ENCODE measurements around the gene BAG3. TPM values are rescaled to one million over a fixed set of nuclear protein-coding genes. Genes with fewer than 3 reads are reported as not detected.
"Not testable (repeated sequence)": the region's sequence is repeated elsewhere in the genome, so short reads cannot be mapped to it uniquely, and the experiment has no call there.

BAG3 gene
- total RNA-seq, 8 experiments from 2014 or later, result 3.2 to 30.3 (median 17.4) TPM

GRCh38 chr10:119693262-119693957, 42.2 kb downstream of the BAG3 start:
- ATAC-seq (replicated peaks in 6 of 8), result peak in 5 of 8 experiments; percentile 37 to 62 (median 40)
- Histone ChIP-seq H3K4me3 (no peak overlapping the region), H3K4me1 (replicated peaks in 1 of 2) (peaks cover 15 to 20% of the 10 kb centered on the region in 2 donors), H3K27ac (no peak overlapping the region)
- 34 to 86% (median 57%) methylated on average over 1 to 6 of the region's 6 CpGs; no CpG with 5 or more reads in 2 of the 10 experiments for WGBS, 10 experiments
- in situ Hi-C loops (cut with MboI; ENCODE audit: low pct_unique_long_range_greater_than_20kb in 2 of 9, low sequenced_read_pairs in 9 of 9, unreplicated experiment in 9 of 9), result no loop called here

DNA sequence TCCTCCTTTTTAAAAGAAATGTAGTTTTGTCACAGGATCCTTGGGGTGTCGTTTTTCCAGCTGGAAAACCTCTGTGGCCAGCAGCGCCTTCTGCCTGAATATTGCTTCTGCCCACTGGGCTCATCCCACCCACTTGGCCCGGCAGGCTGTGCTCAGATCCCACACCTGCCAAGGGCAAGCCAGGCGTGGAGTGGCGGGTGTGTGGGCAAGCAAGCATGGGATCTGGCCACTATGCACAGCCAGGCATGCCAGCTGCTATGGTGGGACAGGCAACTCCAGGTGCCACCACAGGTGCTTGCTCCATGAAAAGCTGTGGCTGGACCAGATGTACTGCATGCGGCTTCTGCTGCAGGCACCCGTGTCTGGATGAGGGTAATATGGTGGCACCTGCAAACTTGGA, 43.4 kb downstream of the BAG3 start:
- no peak for ATAC-seq (replicated peaks in 6 of 8)
- in situ Hi-C loops (cut with MboI; ENCODE audit: low pct_unique_long_range_greater_than_20kb in 2 of 9, low sequenced_read_pairs in 9 of 9, unreplicated experiment in 9 of 9), result no loop called here
- Histone ChIP-seq H3K4me3 (no peak overlapping the region), H3K4me1 (replicated peaks in 1 of 2) (peaks cover 6 to 8% of the 10 kb centered on the region in 2 donors), H3K27ac (no peak overlapping the region)
- 60 to 100% (median 87%) methylated on average over 1 to 4 of the region's 7 CpGs; no CpG with 5 or more reads in 6 of the 10 experiments for WGBS, 10 experiments

GRCh38 chr10:119700321-119700954, 49.3 kb downstream of the BAG3 start:
- no peak for ATAC-seq (replicated peaks in 6 of 8)
- WGBS, 10 experiments, result 53 to 95% (median 89%) methylated on average over 2 to 4 of the region's 4 CpGs
- no peak overlapping the region for H3K4me3 ChIP-seq
- peaks cover 0 to 3% of the 10 kb centered on the region in 2 donors for H3K4me1 ChIP-seq (replicated peaks in 1 of 2)
- no peak overlapping the region for H3K27ac ChIP-seq
- in situ Hi-C loops (cut with MboI; ENCODE audit: low pct_unique_long_range_greater_than_20kb in 2 of 9, low sequenced_read_pairs in 9 of 9, unreplicated experiment in 9 of 9), result no loop called here

DNA sequence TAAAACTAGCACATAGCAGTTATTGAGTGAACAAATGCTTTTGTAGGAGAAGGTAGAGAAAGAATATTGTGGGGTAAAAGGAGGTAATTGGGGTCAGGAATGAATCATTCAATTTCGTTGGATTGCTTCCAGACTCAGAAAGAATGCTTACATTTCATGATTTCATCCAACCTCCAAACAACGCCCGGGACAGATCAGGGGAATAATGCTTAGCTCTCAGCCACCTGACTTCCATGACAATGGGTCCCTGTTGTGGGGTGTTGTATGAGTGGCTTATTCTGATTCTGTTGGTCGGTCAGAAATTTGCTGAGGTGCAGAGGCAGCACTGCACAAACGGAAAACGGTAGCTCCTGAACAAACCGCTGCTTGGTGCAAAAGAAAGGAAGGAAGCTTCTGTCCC, 50.7 kb downstream of the BAG3 start:
- in situ Hi-C loops (cut with MboI; ENCODE audit: low pct_unique_long_range_greater_than_20kb in 2 of 9, low sequenced_read_pairs in 9 of 9, unreplicated experiment in 9 of 9), result no loop called here
- Histone ChIP-seq H3K4me3 (no peak overlapping the region), H3K27ac (no peak overlapping the region), H3K4me1 (replicated peaks in 1 of 2) (peaks cover 0 to 9% of the 10 kb centered on the region in 2 donors)
- ATAC-seq (replicated peaks in 6 of 8), result peak in 5 of 8 experiments; percentile 24 to 84 (median 68)
- 0 to 83% (median 39%) methylated on average over 2 to 7 of the region's 7 CpGs; no CpG with 5 or more reads in 1 of the 10 experiments for WGBS, 10 experiments

DNA sequence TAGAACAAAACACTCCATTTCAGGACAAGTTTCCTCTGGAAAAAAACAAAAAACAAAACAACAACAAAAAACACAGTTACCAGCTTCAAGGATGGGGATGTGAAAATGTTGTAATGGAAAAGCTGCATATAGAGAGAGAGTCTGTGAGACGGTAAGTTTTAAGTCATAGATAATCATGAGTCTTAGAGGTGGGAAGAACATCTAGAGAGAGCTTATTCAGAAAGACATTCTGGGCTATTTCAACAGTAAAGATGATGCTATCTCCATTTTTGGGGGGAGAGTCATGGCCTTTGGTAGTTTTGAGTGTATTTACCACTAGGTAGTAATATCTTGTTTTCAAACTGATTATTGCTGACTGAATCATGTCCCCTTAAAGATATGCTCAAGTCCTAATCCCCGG, 51.4 kb downstream of the BAG3 start:
- in situ Hi-C loops (cut with MboI; ENCODE audit: low pct_unique_long_range_greater_than_20kb in 2 of 9, low sequenced_read_pairs in 9 of 9, unreplicated experiment in 9 of 9), result no loop called here

DNA sequence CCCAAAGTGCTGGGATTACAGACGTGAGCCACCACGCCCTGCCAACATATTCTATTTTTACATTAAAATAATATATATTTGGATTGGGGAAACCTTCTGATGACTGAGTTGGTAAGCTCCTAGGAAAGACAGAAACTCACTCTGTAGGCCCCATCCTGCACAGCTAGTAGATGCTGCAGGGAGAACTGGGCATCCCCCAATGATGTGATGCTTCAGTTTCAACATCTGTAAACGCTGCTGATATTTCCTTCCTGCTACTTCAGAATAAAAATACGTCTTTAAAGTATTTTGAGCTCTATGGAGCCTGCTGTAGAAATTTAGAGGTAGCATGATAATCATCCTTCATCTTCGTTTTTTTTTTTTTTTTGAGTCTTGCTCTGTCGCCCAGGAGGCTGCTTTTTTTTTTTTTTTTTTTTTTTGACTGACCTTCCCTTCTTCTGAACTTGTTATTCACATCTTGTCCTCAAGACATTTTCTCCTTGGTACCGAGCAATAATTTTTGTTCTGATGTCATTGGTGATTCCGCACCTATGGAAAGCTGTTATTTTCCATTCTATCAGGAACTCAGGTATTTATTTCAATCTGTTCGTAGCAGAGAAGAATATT, 52.8 kb downstream of the BAG3 start:
- Histone ChIP-seq H3K4me3 (no peak overlapping the region), H3K27ac (no peak overlapping the region), H3K4me1 (replicated peaks in 1 of 2) (peaks cover 0 to 13% of the 10 kb centered on the region in 2 donors)
- ATAC-seq (replicated peaks in 6 of 8), result no peak
- WGBS, 10 experiments, result 59 to 98% (median 85%) methylated on average over 4 to 9 of the region's 9 CpGs
- in situ Hi-C loops (cut with MboI; ENCODE audit: low pct_unique_long_range_greater_than_20kb in 2 of 9, low sequenced_read_pairs in 9 of 9, unreplicated experiment in 9 of 9), result no loop called here

More for the DNA sequence above, 51.4 kb downstream of the BAG3 start:
- Histone ChIP-seq H3K4me3 (no peak overlapping the region), H3K27ac (no peak overlapping the region), H3K4me1 (replicated peaks in 1 of 2) (peaks cover 0 to 13% of the 10 kb centered on the region in 2 donors)
- 48 to 100% (median 92%) methylated on average over 1 to 2 of the region's 2 CpGs; no CpG with 5 or more reads in 2 of the 10 experiments for WGBS, 10 experiments
- no peak for ATAC-seq (replicated peaks in 6 of 8)

- in situ Hi-C loops (cut with MboI; ENCODE audit: low pct_unique_long_range_greater_than_20kb in 2 of 9, low sequenced_read_pairs in 9 of 9, unreplicated experiment in 9 of 9), result no loop called here
- 13 to 100% (median 85%) methylated on average over 1 to 3 of the region's 3 CpGs; no CpG with 5 or more reads in 2 of the 10 experiments for WGBS, 10 experiments
- peaks cover 0 to 13% of the 10 kb centered on the region in 2 donors for H3K4me1 ChIP-seq (replicated peaks in 1 of 2)
- H3K27ac ChIP-seq, result no peak overlapping the region
- H3K4me3 ChIP-seq, result no peak overlapping the region
- no peak for ATAC-seq (replicated peaks in 6 of 8)
Observed at GRCh38 chr10:119705434-119705831, 54.3 kb downstream of the BAG3 start.

DNA sequence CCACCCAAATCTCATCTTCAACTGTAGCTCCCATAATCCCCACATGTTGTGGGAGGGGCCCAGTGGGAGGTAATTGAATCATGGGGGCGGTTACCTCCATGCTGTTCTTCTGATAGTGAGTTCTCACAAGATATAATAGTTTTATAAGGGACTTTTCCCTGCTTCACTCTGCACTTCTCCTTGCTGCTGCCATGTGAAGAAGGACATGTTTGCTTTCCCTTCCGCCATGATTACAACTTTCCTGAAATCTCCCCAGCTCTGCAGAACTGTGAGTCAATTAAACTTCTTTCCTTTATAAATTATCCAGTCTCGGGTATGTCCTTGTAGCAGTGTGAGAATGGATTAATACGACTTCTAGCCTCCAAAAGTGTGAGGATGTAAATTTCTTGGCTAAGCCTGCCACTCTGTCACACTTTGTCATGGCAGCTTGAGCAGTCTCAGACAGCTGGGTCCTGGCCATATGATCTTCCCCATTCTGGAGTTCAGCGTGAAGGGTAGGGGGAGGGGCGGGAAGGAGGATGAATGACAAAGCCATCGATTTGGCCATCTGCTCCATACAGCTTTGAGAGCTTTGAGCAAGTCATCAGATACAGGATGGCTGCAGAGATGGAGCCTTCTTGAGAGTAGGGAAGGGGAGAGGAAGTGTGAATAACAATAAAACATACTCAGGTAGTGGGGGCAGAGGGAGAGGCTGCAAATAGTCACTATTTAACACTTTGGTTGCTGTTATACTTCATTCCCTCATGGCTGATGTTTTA, 55.5 kb downstream of the BAG3 start:
- Histone ChIP-seq H3K4me3 (no peak overlapping the region), H3K4me1 (replicated peaks in 1 of 2) (peaks cover 0 to 10% of the 10 kb centered on the region in 2 donors), H3K27ac (peak overlapping the region in 1 of 2 donors; percentile 7)
- WGBS, 10 experiments, result 0 to 100% (median 70%) methylated on average over 1 to 4 of the region's 7 CpGs; no CpG with 5 or more reads in 1 of the 10 experiments
- peak in 4 of 8 experiments; percentile 44 to 96 (median 79) for ATAC-seq (replicated peaks in 6 of 8)
- in situ Hi-C loops (cut with MboI; ENCODE audit: low pct_unique_long_range_greater_than_20kb in 2 of 9, low sequenced_read_pairs in 9 of 9, unreplicated experiment in 9 of 9), result no loop called here

- in situ Hi-C loops (cut with MboI; ENCODE audit: low pct_unique_long_range_greater_than_20kb in 2 of 9, low sequenced_read_pairs in 9 of 9, unreplicated experiment in 9 of 9); H3K4me3 ChIP-seq; H3K27ac ChIP-seq; ATAC-seq (replicated peaks in 6 of 8): not testable (repeated sequence)
- 37 to 87% (median 72%) methylated on average over 3 to 5 of the region's 5 CpGs; no CpG with 5 or more reads in 3 of the 10 experiments for WGBS, 10 experiments
- H3K4me1 ChIP-seq (replicated peaks in 1 of 2), result peaks cover 0 to 10% of the 10 kb centered on the region in 2 donors
Observed at GRCh38 chr10:119707331-119707730, 56.2 kb downstream of the BAG3 start.

- ATAC-seq (replicated peaks in 6 of 8); H3K4me3 ChIP-seq; H3K27ac ChIP-seq; in situ Hi-C loops (cut with MboI; ENCODE audit: low pct_unique_long_range_greater_than_20kb in 2 of 9, low sequenced_read_pairs in 9 of 9, unreplicated experiment in 9 of 9): not testable (repeated sequence)
- 13% methylated on average over 1 of the region's 1 CpG; no CpG with 5 or more reads in 9 of the 10 experiments for WGBS, 10 experiments
- peaks cover 0 to 10% of the 10 kb centered on the region in 2 donors for H3K4me1 ChIP-seq (replicated peaks in 1 of 2)
Observed at GRCh38 chr10:119710935-119711334, 59.8 kb downstream of the BAG3 start.

DNA sequence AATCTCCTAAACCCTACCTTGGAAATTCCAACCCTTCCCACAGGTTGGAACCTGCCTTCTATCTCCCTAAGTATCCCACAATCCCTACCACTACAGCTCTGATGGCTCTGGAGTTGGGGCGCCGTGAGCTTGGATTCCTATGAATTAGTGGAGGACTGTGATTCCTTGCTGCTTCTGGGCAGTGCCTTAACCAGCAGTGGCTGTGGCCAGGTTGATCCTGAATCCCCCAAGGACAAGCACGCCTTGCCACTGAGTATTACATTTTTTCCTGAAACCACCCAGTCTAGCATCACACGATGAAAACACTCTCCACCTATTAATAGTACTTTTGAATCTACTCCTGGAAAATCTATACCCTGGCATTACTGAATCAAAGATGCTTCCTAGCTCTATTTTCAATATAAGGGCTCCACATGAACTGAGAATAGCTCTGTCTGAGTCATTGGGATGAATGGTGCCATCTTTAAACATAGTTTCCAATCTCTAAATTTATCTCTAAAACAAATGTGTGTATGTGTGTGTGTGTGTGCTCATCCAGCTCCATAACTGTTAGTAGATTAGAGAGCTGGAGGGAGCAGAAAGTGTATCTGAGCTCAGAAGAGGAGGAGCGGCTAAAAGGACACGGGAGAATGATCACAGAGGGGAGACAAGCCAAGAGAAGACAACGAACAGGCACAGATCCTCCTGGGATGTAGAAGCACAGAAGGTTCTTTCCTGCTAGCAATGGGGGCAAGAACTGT, 62.7 kb downstream of the BAG3 start:
- no peak overlapping the region for H3K4me3 ChIP-seq
- H3K27ac ChIP-seq, result no peak overlapping the region
- in situ Hi-C loops (cut with MboI; ENCODE audit: low pct_unique_long_range_greater_than_20kb in 2 of 9, low sequenced_read_pairs in 9 of 9, unreplicated experiment in 9 of 9), result no loop called here
- ATAC-seq (replicated peaks in 6 of 8), result no peak
- no peaks in the 10 kb centered on the region for H3K4me1 ChIP-seq (replicated peaks in 1 of 2)
- 30 to 100% (median 70%) methylated on average over 1 to 5 of the region's 7 CpGs; no CpG with 5 or more reads in 1 of the 10 experiments for WGBS, 10 experiments

DNA sequence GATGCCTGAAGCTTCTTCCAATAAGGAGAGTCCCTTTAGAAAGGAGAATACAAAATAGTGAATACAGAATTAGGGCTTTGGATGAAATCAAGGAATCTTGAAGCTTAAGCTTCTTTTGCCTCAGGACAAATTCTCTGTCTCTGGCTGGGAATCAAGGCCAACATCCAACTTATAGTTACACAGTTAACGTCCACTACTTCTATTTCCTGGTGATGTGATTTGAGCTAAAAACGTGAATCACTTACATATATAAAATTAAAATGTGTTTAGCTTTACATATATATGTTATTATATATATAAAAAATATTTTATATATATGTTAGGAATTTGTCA, 63.3 kb downstream of the BAG3 start:
- in situ Hi-C loops (cut with MboI; ENCODE audit: low pct_unique_long_range_greater_than_20kb in 2 of 9, low sequenced_read_pairs in 9 of 9, unreplicated experiment in 9 of 9), result no loop called here
- H3K4me1 ChIP-seq (replicated peaks in 1 of 2), result no peaks in the 10 kb centered on the region
- no peak overlapping the region for H3K4me3 ChIP-seq
- 30 to 100% (median 63%) methylated on average over 1 to 2 of the region's 2 CpGs; no CpG with 5 or more reads in 2 of the 10 experiments for WGBS, 10 experiments
- ATAC-seq (replicated peaks in 6 of 8), result no peak
- H3K27ac ChIP-seq, result no peak overlapping the region
